Fibroblast of skin of left biceps (primary cell): ENCODE data around the gene ZNF512B.
A peak's percentile ranks its signal among the peaks of the same experiment; 100 is the strongest.
"Not testable (repeated sequence)": the region's sequence is repeated elsewhere in the genome, so short reads cannot be mapped to it uniquely, and the experiment has no call there.

ENCODE experiments used
- DNase-seq, 2 experiments: peaks; one replicate each; pipeline ENCODE4 v3.0.0-alpha.2; 2013; ENCODE audit warnings: low read depth in 2 of 2

ZNF512B gene

DNA sequence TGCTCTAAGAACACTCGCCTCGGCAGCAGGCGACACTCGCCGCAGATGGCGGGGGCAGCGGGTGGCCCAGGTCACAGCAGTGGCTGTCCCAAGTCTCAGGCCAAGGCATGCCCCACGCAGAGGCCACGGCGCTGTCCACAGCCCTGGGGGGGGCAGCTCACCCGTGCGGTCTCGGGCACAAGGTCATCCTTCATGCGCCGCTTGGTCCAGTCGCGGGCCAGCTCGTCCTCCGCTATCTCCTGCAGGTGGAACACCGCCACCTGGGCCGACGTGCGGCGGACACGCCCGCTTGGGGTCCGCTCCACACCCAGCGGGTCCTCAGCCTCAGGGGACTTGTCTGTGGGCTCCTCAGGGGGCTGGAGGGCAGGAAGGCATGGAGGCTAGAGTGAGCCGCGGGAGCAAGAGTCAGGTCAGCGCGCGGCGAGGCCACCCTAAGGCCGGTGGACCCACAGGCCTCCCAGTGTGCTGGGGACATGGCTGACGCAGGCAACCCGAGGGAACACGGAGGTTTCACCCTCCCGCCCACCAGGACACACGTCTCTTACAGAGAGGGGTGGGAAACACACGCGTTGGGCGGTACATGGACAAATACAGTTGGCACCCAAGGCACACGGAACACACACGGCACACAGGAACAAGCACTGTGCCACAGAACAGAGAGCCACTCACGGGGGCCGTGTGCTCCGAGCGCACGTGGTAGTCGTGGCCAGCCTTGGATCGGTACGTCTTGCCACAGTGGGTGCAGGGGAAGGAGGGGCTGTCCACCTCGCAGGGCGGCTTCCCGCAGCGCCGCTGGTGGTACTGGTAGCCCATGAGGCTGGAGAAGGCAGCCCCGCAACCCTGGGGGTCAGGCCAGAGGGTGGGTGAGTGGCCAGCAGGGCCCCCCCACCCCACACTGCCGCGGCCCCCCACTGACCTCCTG is 7.0 kb downstream of the ZNF512B start:
- no peak for DNase-seq

DNA sequence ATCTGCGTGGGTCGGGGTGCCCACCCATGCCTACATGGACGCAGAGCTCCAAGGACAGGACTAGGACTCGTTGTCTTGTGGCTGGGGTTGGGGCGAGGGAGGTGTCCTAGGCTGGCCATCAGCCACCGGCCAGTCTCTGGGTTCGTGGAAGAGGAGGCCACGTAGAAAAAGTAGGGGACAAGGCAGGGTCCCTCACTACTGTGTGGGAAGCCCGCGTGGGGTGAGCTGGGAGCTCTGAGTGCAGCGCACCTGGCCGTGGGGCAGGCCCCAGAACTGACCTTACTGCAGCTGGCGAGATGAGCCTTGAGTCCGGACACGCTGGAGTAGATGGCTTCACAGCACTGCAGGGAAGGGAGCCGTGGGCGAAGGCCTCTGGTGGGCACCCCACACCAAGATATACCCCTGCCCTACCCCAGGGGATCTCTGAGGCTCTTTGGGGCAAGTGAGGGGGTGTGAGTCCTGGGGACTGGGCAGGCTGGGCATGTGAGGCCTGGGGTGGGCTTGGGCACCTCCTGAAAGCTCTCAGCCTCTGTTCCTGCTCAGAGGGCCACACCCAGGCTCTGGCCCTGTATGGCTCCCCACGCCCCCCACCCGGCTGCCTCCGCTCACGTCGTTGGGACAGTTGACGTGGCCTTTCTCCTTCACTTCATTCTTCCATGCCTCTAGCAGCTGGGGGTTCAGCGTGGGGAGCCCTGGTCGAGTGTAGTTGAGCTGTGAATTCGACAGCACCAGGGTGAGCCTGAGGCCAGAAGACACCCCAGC is 7.9 kb downstream of the ZNF512B start:
- DNase-seq, result no peak

DNA sequence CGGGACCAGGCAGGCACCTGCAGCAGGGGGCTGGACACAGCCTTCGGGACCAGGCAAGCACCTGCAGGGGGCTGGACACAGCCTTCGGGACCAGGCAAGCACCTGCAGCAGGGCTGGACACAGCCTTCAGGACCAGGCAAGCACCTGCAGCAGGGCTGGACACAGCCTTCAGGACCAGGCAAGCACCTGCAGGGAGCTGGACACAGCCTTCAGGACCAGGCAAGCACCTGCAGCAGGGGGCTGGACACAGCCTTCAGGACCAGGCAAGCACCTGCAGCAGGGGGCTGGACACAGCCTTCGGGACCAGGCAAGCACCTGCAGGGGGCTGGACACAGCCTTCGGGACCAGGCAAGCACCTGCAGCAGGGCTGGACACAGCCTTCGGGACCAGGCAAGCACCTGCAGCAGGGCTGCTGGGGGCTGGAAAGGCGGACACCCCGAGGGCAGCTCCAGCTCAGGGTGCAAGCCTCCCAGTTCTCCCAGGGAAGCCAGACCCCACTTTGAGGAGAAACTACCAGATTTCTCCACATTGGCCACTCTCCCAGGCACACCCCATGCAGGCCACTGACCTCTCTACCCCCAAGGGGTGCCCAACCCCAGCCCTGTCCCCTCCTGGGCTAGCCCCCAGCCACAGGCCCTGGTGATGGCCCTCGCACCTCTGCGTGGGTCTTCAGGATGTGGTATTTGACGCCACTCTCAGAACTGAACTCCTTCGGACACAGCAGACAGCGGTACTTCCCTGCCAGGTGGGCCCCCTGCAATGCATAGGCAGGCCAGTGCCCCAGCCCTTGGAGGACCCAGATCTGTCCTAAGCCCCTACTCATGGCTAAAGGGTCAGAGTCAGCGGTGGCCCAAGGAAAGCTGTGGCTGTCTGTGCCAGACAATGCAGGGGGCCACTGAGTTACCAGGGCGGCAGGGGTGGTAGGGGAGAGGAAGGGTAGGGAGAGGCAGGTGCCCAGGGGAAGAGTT is 8.8 kb downstream of the ZNF512B start:
- not testable (repeated sequence) for DNase-seq

DNA sequence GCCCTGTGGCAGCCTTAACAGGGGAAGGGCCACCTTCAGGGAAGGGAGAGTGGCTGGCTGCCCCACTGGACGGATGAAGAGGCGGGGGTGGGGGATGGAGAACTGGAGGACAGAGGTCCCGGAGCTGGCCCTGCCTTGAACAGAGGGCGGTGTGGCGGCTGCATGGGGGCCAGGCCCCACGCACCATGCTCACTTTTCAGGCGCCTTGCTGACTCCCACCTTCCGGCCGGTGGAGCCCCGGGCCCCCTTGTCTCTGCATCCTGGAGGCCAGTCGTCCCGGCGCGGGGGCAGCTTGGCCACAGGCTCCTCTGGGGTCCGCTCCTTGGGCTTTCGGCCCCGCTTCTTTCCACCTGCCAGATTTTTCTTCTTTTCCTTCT is 10.0 kb downstream of the ZNF512B start:
- DNase-seq, result no peak

DNA sequence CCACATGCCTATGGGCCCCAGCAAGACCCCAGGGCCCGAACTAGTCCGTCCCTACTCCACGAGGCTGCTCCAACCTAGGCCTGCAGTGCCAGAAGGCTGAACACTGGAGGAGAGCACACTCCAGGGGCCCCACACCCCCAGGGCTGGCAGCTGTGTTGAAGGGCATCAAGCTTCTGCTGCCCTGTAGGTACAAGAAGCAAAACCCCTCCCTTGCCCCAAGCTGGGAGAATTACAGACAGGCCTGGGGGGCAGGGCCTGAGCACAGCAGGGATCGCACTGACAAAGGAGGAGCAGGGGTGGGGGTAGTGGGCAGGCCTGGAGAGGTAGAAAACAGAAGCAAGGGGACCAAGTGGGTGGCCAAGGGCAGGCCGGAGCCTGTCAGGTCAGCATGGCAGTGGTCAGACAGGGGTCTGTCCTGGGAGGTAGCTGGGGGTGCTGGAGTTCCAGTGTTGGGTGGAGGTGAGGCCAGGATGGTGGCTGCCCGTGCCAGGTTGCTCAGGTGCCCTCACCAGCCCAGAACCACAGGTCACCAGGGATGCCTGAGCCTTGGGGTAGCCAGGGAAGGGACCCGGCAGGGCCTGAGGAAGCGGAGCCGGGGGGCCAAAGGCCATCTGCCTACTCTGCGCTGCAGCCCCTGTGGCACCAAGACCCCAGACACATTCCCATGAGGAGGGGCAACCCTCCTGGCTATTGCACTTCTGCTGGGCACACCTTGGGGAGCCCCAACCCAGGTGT is 10.6 kb downstream of the ZNF512B start:
- no peak for DNase-seq

DNA sequence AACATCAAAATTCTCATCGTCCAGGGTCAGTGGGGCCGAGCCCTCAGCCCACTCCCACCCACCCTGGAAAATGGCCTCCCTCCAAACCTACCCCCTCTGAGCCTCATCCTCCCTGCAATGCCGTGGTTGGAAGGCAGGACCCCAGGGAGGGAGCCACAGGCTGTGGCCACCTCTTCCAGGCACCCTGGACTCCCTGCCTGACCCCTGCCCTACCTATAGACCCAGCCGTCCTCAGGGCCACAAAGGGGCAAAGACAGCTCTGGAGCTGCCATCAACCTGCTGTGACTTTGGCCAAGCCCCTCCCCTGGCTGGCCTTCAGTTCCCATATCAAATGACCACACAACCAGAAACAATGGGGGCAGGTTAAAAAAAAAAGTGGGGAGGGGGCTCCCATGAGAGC is 11.3 kb downstream of the ZNF512B start:
- DNase-seq, result no peak

DNA sequence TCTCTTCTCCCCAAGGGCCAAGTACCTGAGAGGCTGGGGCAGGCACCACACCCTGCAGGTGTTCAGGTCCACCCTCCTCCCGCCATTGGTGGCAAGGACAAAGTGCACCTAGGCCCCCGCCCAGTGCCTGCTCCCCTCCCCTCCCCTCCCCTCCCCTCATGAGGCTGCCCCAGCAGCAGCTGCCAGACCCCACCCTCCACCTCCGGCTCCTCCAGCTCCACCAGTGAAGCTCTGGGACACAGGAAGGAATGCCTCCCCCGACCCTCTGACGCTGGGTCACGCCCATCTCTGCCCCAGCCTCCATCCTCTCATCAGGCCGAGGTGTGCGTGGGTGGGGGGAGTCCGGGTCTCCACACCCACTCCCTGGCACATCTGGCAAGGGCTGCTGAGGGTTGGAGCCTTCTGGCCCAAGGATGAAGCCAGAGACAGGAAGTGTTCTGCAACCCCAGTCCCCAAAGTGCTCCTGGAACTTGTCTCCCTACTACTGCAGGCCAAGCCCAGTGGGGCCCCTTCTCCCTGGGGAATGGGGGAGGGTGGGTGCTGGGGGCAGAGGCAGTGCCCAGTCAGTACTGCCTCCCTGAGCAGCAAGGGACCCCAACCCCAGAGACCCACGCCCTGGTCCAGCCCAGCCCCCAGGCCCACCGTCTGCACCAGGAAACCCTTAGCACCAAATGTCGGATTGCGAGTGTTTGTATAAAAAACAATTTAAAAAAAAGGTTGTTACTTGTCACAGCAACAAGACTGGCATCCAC is 11.9 kb downstream of the ZNF512B start:
- DNase-seq, result no peak

DNA sequence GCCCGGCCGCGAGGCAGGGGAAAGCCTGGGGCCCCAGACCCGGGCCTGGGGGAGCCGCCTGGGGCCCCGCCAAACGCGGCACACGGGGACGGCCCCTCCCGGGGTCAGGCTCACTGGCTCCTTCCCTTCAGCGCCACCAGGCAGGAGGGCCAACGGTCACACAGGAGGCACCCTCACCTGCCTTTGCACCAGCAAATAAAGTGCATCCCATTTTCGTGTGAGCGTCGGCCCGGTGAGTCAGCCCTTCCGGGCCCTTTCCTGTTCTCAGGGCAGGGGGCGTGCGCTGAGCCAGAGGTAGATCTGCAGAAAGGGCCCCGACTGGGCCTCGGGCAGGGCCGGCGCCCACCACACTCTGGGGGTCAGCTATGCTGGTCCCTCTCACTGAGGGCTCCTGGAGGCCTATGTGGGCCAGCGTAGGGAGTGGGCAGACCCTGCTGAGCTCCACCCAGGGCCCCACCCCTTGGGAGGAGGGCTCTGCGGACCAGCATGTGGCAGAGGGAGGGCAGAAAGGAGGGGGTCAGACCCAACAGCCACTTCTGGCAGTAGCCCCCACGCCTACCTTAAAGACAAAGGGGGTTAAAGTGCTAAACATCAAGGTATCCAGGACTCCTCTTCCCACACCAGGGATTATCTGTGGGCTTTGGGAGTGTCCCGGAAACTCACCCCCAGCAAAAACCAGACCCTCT is 12.6 kb downstream of the ZNF512B start:
- no peak for DNase-seq

DNA sequence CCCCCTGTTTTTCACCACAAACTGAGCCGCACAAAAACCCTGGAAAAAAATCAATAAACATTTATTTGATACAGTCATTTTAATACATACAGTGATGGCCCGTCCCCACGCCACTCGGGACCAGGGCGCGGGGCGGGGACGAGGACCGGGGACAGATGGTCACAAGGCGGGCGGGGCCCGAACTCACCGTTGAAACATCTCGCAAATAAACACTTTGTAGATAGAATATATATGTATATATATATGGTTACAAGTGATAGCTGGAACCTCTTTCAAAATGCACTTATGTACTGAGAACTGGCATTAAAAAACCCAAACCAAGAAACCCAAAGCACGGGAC is 13.1 kb downstream of the ZNF512B start:
- no peak for DNase-seq

DNA sequence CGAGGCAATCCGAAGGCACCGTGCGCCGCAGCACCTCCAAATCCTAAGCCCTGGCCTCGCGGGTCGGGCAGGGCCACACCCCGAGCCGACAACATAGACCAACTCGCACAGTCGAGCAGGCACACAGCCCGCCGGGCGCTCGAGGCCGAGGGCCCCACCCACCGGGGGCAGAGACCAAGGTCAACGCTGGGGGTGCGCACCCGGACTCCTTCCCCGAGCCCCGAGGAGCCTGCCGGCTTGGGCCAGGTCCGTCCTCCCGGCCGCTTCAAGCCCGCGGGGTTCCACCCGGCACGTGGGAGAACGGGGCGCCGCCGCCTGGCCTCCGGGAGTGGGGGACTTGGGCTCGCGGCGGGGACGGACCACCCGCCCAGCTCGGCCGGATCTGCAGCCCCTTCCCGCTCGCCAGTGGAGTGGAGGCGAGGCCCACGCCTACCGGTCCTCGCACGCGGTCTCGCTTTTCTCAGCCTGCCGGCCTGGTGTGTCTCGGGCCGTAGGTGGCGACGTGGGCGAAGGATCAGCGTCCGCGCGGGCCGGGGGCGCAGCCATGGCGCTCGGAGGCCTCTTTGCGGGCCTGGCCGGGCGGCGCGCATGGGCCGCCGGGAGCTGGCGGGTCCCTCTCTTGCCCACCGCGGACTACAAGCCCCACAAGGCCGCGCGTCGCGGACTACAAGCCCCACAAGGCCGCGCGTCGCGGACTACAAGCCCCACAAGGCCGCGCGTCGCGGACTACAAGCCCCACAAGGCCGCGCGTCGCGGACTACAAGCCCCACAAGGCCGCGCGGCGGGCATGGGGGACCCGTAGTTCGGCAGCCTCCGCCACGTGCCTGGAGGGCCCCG is 13.7 kb downstream of the ZNF512B start, which contains the start of gene UCKL1:
UCKL1 (minus strand) TSS at position 590 of the 837 bp plus-strand sequence; CDS start at position 546, 44 bp downstream.
- DNase-seq, result peak; percentile 75 to 79

DNA sequence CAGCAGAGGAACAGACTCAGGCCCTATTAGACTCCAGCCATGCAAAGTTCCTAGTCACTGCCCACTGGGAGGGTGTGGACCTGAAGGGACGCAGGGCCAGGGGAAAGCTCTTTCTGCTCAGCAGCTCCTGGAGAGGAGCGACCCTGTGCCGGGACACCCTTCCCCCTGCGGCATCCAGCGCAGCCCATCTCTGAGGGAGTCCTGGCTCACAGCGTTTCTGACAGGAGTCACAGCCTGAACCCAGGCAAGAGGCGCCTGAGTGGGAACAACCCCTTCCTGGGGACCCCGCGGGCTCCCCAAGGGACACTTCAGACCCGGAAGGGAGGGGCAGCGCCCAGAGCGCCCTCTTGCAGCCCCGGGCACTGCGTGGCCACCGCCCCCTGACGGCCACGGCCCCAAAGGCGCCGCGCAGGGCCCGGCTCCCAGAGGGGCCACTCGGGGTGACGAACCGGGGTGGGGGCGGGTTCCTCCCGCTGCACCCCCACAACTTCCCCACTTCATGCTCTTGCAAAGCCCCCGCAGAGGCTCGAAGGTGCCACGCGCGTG is 14.4 kb downstream of the ZNF512B start:
- no peak for DNase-seq

DNA sequence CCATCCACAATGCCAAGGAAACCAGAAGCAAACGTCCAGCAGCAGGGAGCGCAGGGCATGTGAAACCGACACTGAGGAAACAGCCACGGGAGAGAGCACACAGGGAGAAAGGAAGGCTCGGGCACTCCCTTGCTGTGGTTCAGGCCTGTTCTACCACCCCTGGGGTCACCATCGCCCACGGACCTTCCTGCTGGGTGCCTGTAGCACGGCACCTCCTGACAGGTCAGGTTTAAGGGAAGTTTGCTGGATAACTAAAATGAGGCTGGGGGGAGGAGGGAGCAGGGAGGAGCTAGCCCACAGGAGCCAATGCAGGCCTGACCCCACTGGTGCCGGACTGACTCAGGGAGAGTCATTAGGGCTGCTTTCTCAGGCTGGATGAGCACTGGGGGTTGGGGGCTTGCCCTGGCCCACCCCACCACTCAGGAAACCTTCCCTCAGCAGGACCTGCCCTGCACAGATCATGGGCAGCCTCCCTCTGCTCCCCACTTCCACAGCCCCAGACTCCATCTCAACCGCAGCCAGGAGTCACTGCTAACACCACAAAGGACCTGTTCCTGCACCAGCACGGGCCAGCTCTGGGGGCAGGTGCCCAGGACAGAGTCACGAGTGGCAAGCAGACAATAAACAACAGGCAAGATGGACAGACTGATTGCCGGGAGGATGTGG is 15.8 kb downstream of the ZNF512B start:
- DNase-seq, result no peak

DNA sequence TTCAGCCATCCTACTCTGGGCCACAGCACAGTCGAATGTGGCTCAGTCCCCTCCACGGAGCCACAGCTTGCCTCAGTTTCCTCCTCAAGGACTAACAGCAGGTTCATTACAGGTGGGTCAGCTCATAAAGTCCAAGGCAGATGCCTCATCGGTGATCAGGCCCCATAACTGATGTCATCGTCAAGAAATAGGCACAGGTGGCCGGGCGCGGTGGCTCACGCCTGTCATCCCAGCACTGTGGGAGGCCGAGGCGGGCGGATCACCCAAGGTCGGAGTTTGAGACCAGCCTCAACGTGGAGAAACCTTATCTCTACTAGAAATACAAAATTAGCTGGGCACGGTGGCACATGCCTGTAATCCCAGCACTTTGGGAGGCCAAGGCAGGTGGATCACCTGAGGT is 17.0 kb downstream of the ZNF512B start:
- no peak for DNase-seq

DNA sequence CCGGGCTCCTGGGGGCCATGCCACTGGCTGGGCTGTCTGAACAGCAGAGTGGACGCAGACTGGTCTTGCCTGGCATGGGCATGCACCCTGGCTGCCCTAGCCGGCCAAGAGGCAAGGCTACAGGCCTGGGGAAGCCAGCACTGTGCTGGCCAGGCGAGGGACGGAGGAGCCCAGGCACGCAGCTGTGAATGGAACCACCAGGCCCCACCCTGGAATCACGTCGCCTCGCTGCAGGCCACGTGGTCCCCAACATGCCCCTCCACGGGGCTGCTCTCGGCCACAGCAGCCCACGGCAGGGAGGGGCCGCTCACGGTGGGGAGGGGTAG is 17.6 kb downstream of the ZNF512B start:
- DNase-seq, result no peak

DNA sequence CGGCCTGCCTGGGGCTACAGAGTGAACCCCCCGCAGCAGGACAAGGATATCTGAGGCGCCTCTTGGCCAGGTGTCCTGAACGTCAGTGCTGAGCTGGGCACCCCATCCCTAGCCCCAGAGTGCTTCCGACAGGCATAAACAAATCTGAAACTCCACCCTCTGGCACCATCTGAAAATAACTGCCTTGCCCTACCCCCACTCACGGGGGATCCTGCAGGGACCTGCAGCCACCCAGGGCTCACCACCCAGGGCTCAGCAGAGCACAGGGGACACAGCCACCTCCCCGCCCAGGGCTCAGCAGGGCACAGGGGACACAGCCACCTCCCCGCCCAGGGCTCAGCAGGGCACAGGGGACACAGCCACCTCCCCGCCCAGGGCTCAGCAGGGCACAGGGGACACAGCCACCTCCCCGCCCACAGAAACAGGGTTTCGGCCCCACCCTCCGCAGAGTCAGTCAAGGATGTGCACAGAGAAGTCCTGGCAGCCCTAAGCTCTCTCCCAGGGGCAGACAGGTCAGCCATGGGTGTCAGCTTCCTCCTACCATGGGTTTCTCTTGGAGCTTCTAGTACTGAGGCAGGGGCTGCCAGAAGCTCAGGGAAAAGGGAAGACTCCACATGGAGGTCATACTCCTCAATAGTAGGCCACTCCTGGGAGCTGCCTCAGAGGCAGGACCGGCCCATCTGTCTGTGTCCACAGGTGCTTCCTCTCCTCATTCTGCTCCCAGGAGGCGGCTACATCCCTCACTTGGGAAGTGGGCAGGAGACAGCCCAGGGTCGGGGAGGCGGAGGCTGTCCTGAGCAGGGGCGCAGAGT is 18.1 kb downstream of the ZNF512B start:
- DNase-seq, result no peak

DNA sequence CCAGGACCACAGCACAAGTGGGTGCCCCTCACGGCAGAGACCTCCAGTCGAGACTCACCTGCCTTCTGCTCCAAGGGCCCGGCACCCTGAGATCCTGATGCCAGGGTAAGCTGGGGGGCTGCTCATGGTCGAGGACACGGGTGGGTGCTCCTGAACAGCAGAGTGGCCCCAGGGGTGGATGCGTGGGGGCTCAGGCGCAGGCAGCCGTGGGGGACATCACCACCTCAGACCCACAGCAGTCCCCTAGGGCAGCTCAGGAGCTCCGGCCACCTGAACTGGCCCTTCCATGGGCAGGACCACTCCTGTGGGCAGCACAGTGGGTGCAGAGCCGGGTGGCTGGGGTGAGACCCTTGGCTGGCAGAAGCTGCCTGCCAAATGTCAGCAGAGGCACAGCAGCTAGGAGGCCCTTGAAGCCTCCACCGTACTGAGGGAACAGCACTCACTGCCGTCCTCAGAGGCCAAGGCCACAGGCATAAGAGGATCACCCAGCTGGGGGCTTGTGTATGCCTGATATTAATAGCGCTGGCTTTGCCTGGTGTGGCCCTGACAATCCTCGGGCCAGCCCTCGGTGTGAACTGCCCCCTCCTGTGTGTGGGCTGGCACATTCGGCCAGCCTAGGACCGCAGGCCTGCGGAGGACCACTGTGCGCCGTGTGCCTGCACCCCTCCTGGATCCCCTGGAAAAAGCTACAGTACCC is 18.9 kb downstream of the ZNF512B start:
- no peak for DNase-seq
